Transverse colon (tissue), 4 donors: ENCODE measurements around the gene ADAM11. TPM values are rescaled to one million over a fixed set of nuclear protein-coding genes. Genes with fewer than 3 reads are reported as not detected.

Source experiments
- DNase-seq: peaks from one replicate; pipeline ENCODE4 v3.0.0-alpha.2; 2019
- H3K27ac ChIP-seq, 4 donors: fragments of 200-600 bp; sonication (generic); 2 replicates each; pipeline ENCODE4 v1.5.1; 2016 to 2018; ENCODE audit warnings: inconsistent platforms in 4 of 4
- H3K27me3 ChIP-seq: fragments of 200-600 bp; sonication (generic); 2 replicates; pipeline ENCODE4 v1.5.1; 2017; ENCODE audit warnings: inconsistent platforms
- H3K36me3 ChIP-seq, 4 donors: fragments of 200-600 bp; sonication (generic); 2 replicates each; pipeline ENCODE4 v1.5.1; 2017 to 2019; ENCODE audit warnings: inconsistent platforms in 4 of 4
- H3K4me1 ChIP-seq, 4 donors: fragments of 200-600 bp; sonication (generic); 2 replicates each; pipeline ENCODE4 v1.5.1; 2017 to 2020; ENCODE audit warnings: inconsistent platforms in 4 of 4
- H3K4me3 ChIP-seq, 4 donors: fragments of 200-600 bp; sonication (generic); 1 replicate in 1 of 4; 2 replicates in 3 of 4; pipeline versions ENCODE4 v1.5.1 to v1.6.1; 2017 to 2019; ENCODE audit warnings: inconsistent platforms in 4 of 4
- H3K9me3 ChIP-seq, 2 donors: fragments of 200-600 bp; sonication (generic); 2 replicates each; pipeline ENCODE4 v1.5.1; 2017 to 2019; ENCODE audit warnings: inconsistent platforms in 2 of 2
- CTCF ChIP-seq, 5 experiments: fragments of 200-600 bp in 3 of 5; fragments of 450-650 bp in 2 of 5; sonication (generic) in 3 of 5; IDR thresholded peaks; 1 replicate in 2 of 5; 2 replicates in 3 of 5; pipeline ENCODE4 v1.5.1; 2016 to 2017; ENCODE audit warnings: antibody characterized with exemption in 5 of 5, inconsistent platforms in 3 of 5, mild to moderate bottlenecking in 2 of 5, moderate library complexity in 1 of 5
- EP300 ChIP-seq: sonication (generic); formaldehyde crosslinking; IDR thresholded peaks from one replicate; pipeline ENCODE4 v1.6.1; 2017; ENCODE audit warnings: antibody characterized with exemption, low read depth
- POLR2A ChIP-seq: fragments of 450-650 bp; IDR thresholded peaks from one replicate; pipeline ENCODE4 v1.6.1; 2016; ENCODE audit warnings: antibody characterized with exemption, mild to moderate bottlenecking, moderate library complexity
- POLR2AphosphoS5 ChIP-seq, 3 donors: sonication (generic); formaldehyde crosslinking; IDR thresholded peaks; one replicate each; pipeline ENCODE4 v1.6.1; 2016; ENCODE audit warnings: antibody characterized with exemption in 3 of 3
- WGBS, 2 donors: methylation state at CpG; one replicate each; pipeline ENCODE4 v1.1.5; 2018; ENCODE audit warnings: low coverage in 1 of 2; 5-methylcytosine and 5-hydroxymethylcytosine counted together
- in situ Hi-C, 4 donors: fragments of 200-750 bp; cut with MboI; loops; one replicate each; pipeline versions ENCODE4 v1.15.0 to v1.15.1; 2017; ENCODE audit warnings: low sequenced_read_pairs in 3 of 4, low pct_ligation_motif_present in 1 of 4, low pct_unique_long_range_greater_than_20kb in 1 of 4
- intact Hi-C: fragments of 100-400 bp; cut with DNase I; formaldehyde crosslinking; loops from one replicate; pipeline ENCODE4 v1.15.1; 2023; ENCODE audit warnings: low total_unique reads
- total RNA-seq, 4 donors: library from RNA; depleted of rRNA; stranded (reverse); fragments of >200 nt; gene quantifications; one replicate each; pipeline ENCODE4 v1.1.0, GENCODE V29; 2016

The ADAM11 gene
- total RNA-seq, 4 donors from 2014 or later, result 0.37 to 2.0 (median 0.72) TPM

- in situ Hi-C loops, result no loop called here
- no peak for DNase-seq
- Histone ChIP-seq H3K36me3 (no peaks in the 10 kb centered on the region), H3K27me3 (peaks cover 54% of the 10 kb centered on the region), H3K4me3 (peak overlapping the region; percentile 23 to 48 (median 31)), H3K27ac (no peak overlapping the region), H3K9me3 (no peaks in the 10 kb centered on the region), H3K4me1 (peaks cover 5 to 13% (median 13%) of the 10 kb centered on the region in 4 donors)
- TF ChIP-seq EP300 (no peak), POLR2A (no peak), CTCF (IDR thresholded peaks at IDR 0.05) (no peak), POLR2AphosphoS5 (IDR thresholded peaks at IDR 0.05) (no peak)
- intact Hi-C loops, result no loop called here
- 7% methylated on average over 12 of the region's 60 CpGs; no CpG with 5 or more reads in 1 of the 2 donors for WGBS, 2 donors
Measured at GRCh38 chr17:44759086-44759915, 513 bp downstream of the ADAM11 start.

GRCh38 chr17:44759916-44760243 is 1.1 kb downstream of the ADAM11 start:
- in situ Hi-C loops, result no loop called here
- TF ChIP-seq EP300 (no peak), POLR2AphosphoS5 (IDR thresholded peaks at IDR 0.05) (no peak), POLR2A (no peak), CTCF (IDR thresholded peaks at IDR 0.05) (no peak)

GRCh38 chr17:44760474-44761308 is 1.9 kb downstream of the ADAM11 start:
- in situ Hi-C loops, result no loop called here
- intact Hi-C loops, result no loop called here
- Histone ChIP-seq H3K4me1 (peaks cover 5 to 13% (median 13%) of the 10 kb centered on the region in 4 donors), H3K27ac (no peak overlapping the region), H3K9me3 (no peaks in the 10 kb centered on the region), H3K36me3 (no peaks in the 10 kb centered on the region), H3K4me3 (no peak overlapping the region), H3K27me3 (peaks cover 54% of the 10 kb centered on the region)
- no peak for DNase-seq
- TF ChIP-seq POLR2A (no peak), POLR2AphosphoS5 (IDR thresholded peaks at IDR 0.05) (no peak), EP300 (no peak)
- 68 to 71% methylated on average over 4 to 13 of the region's 13 CpGs for WGBS, 2 donors

More at GRCh38 chr17:44759916-44760243, 1.1 kb downstream of the ADAM11 start:
- intact Hi-C loops, result no loop called here
- peaks cover 5 to 13% (median 13%) of the 10 kb centered on the region in 4 donors for H3K4me1 ChIP-seq
- 71% methylated on average over 1 of the region's 3 CpGs; no CpG with 5 or more reads in 1 of the 2 donors for WGBS, 2 donors
- no peaks in the 10 kb centered on the region for H3K36me3 ChIP-seq
- H3K27ac ChIP-seq, result no peak overlapping the region
- DNase-seq, result no peak
- peaks cover 54% of the 10 kb centered on the region for H3K27me3 ChIP-seq
- H3K9me3 ChIP-seq, result no peaks in the 10 kb centered on the region
- H3K4me3 ChIP-seq, result no peak overlapping the region

GRCh38 chr17:44761932-44762810 is 3.4 kb downstream of the ADAM11 start:
- Histone ChIP-seq H3K27ac (no peak overlapping the region), H3K36me3 (no peaks in the 10 kb centered on the region), H3K4me1 (peaks cover 5 to 13% (median 13%) of the 10 kb centered on the region in 4 donors), H3K9me3 (no peaks in the 10 kb centered on the region), H3K4me3 (no peak overlapping the region), H3K27me3 (peaks cover 63% of the 10 kb centered on the region)
- in situ Hi-C loops (no loop called here), intact Hi-C loops (no loop called here)
- TF ChIP-seq POLR2A (no peak), POLR2AphosphoS5 (IDR thresholded peaks at IDR 0.05) (no peak), EP300 (no peak), CTCF (IDR thresholded peaks at IDR 0.05) (no peak)
- DNase-seq, result no peak
- WGBS, 2 donors, result 75 to 93% methylated on average over 3 to 17 of the region's 17 CpGs
